GM12875 (cell line): ENCODE measurements around the gene PPP1R14B.

Experiments used
- H3K4me3 ChIP-seq: one replicate; pipeline ENCODE4 v1.5.1; 2011; ENCODE audit warnings: low read depth, low read length, control low read depth
- CTCF ChIP-seq: IDR thresholded peaks from 2 replicates; pipeline ENCODE4 v1.5.1; 2011; ENCODE audit warnings: low read depth, mild to moderate bottlenecking, control low read depth, inconsistent platforms, low read length, moderate library complexity, borderline replicate concordance; ENCODE audit not compliant: insufficient read depth

The PPP1R14B gene

GRCh38 chr11:64278576-64279190, 31.9 kb upstream of the PPP1R14B start:
- no peak for TF ChIP-seq CTCF

GRCh38 chr11:64276653-64277431, 30.1 kb upstream of the PPP1R14B start:
- no peak for TF ChIP-seq CTCF
- no peak overlapping the region for H3K4me3 ChIP-seq

More at GRCh38 chr11:64278576-64279190, 31.9 kb upstream of the PPP1R14B start:
- no peak overlapping the region for H3K4me3 ChIP-seq

GRCh38 chr11:64275841-64276240, 29.1 kb upstream of the PPP1R14B start:
- H3K4me3 ChIP-seq, result no peak overlapping the region
- TF ChIP-seq CTCF, result no peak

GRCh38 chr11:64275031-64275800, 28.5 kb upstream of the PPP1R14B start:
- no peak for TF ChIP-seq CTCF
- H3K4me3 ChIP-seq, result no peak overlapping the region

DNA sequence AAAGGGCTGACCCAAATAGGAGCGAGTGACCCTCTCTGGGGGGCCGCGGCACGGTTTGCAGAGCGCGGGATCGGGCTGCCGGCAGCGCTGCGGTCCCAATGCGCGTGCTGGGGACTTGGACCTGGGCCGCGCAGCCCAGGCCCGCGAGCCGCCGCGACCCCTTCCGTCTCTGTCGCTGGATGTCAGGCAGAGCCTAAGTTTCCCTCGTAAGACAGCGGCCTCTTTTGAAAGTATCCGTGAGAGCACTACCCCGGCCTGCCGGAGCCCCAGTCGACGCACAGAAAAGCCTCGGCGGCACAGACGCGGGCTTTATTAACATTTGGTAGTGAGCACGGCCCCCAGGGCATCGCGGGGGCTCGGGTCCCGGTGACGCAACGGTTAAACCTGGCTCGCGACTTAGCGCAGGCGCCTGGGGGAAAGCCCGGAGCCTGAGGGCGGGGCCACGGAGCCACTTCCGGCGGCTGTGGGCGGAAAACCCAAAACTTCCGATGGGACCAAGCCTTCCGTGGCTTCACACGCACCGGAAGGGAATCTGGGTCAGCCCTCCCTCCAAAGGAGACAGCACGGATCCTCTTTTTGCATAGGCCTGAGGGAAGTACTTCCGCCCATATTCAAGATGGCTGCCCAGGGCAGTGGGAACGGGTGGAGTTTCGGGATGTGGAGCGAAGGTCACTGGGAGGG, 22.9 kb upstream of the PPP1R14B start:
- H3K4me3 ChIP-seq, result peak overlapping the region; percentile 76
- TF ChIP-seq CTCF, result 0 out of 2 replicates have a peak, but pooled peaks have one; percentile 1

DNA sequence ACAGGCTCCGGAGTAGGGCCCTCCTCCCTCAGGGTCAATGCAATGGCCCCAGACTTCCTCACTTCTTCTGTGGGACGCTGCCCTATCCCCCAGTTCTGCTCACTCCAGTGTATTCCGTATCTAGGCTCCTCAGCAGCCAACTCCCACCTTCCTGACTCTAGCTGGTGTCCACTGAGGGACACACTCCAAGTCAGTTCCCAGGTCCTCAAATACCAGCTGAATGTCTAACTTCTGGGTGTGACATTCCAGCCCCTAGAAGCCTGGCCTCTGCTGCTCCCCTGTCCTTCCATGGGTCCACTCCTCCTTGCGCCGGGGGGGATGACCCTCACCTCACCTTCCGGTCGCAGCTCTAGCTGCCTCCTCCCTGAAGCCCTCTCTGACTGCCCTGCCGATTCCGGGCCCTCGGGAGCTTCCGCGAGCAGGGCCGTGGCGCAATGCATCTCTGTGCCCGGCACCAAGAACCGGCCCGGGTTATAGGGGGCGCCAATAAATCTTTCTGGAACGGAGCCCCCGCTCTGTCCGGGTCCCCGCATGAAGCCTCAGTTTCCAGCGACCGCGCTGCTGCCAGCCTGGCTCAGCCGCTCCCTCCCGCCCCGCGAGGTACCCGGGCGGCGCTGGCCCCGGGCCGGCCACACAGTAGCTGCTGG, 22.3 kb upstream of the PPP1R14B start:
- peak overlapping the region; percentile 76 for H3K4me3 ChIP-seq
- no peak for TF ChIP-seq CTCF
